HEK293 (cell line): ENCODE results near the gene OLIG1.
A peak's percentile ranks its signal among the peaks of the same experiment; 100 is the strongest.

Source experiments
- BCL11B ChIP-seq: fragments of 450-650 bp; formaldehyde crosslinking; IDR thresholded peaks from 2 replicates; pipeline ENCODE4 v1.5.1; 2016; ENCODE audit warnings: low read depth, missing biosample characterization, missing genetic modification characterization
- PRDM1 ChIP-seq: fragments of 450-650 bp; formaldehyde crosslinking; IDR thresholded peaks from 2 replicates; pipeline ENCODE4; 2016; ENCODE audit warnings: missing biosample characterization, missing genetic modification characterization
- SP3 ChIP-seq: fragments of 450-650 bp; formaldehyde crosslinking; IDR thresholded peaks from 2 replicates; pipeline ENCODE4 v1.5.1; 2016; ENCODE audit warnings: missing biosample characterization, missing genetic modification characterization
- SP7 ChIP-seq: fragments of 450-650 bp; formaldehyde crosslinking; IDR thresholded peaks from 2 replicates; pipeline ENCODE4 v1.5.1; 2016; ENCODE audit warnings: missing biosample characterization, missing genetic modification characterization
- ZBTB17 ChIP-seq: fragments of 450-650 bp; formaldehyde crosslinking; IDR thresholded peaks from 2 replicates; pipeline ENCODE4 v1.5.1; 2016; ENCODE audit warnings: missing biosample characterization, missing genetic modification characterization
- ZBTB20 ChIP-seq: fragments of 450-650 bp; formaldehyde crosslinking; IDR thresholded peaks from 2 replicates; pipeline ENCODE4 v1.5.1; 2016; ENCODE audit warnings: missing biosample characterization, missing genetic modification characterization
- ZBTB21 ChIP-seq: fragments of 450-650 bp; formaldehyde crosslinking; IDR thresholded peaks from 2 replicates; pipeline ENCODE4 v1.5.1; 2017; ENCODE audit warnings: missing biosample characterization, missing genetic modification characterization
- ZFP69B ChIP-seq: fragments of 450-650 bp; formaldehyde crosslinking; IDR thresholded peaks from 2 replicates; pipeline ENCODE4 v1.5.1; 2016; ENCODE audit warnings: missing biosample characterization, missing genetic modification characterization
- ZNF175 ChIP-seq: fragments of 450-650 bp; formaldehyde crosslinking; IDR thresholded peaks from 2 replicates; pipeline ENCODE4 v1.5.1; 2016; ENCODE audit warnings: missing biosample characterization, missing genetic modification characterization
- ZNF202 ChIP-seq: fragments of 450-650 bp; formaldehyde crosslinking; IDR thresholded peaks from 2 replicates; pipeline ENCODE4 v1.5.1; 2016; ENCODE audit warnings: missing biosample characterization, missing genetic modification characterization, borderline replicate concordance
- ZNF211 ChIP-seq: fragments of 450-650 bp; formaldehyde crosslinking; IDR thresholded peaks from 2 replicates; pipeline ENCODE4 v1.5.1; 2016; ENCODE audit warnings: low read depth, missing biosample characterization, missing genetic modification characterization
- ZNF292 ChIP-seq: fragments of 450-650 bp; formaldehyde crosslinking; IDR thresholded peaks from 2 replicates; pipeline ENCODE4 v1.5.1; 2016; ENCODE audit warnings: low read depth, missing biosample characterization, missing genetic modification characterization, borderline replicate concordance
- ZNF335 ChIP-seq: fragments of 450-650 bp; formaldehyde crosslinking; conservative IDR thresholded peaks from 2 replicates; pipeline ENCODE4 v1.5.1; 2016; ENCODE audit warnings: missing biosample characterization, missing genetic modification characterization
- ZNF354C ChIP-seq: fragments of 450-650 bp; formaldehyde crosslinking; IDR thresholded peaks from 2 replicates; pipeline ENCODE4 v1.5.1; 2016; ENCODE audit warnings: missing biosample characterization, missing genetic modification characterization, low read depth, borderline replicate concordance
- ZNF514 ChIP-seq: fragments of 450-650 bp; formaldehyde crosslinking; IDR thresholded peaks from 2 replicates; pipeline ENCODE4 v1.5.1; 2016; ENCODE audit warnings: missing biosample characterization, missing genetic modification characterization
- ZNF521 ChIP-seq: fragments of 450-650 bp; formaldehyde crosslinking; IDR thresholded peaks from 2 replicates; pipeline ENCODE4 v1.5.1; 2017; ENCODE audit warnings: missing biosample characterization, mild to moderate bottlenecking, missing genetic modification characterization
- ZNF530 ChIP-seq: fragments of 450-650 bp; formaldehyde crosslinking; IDR thresholded peaks from 2 replicates; pipeline ENCODE4 v1.5.1; 2016; ENCODE audit warnings: low read depth, missing biosample characterization, missing genetic modification characterization
- ZNF544 ChIP-seq: fragments of 450-650 bp; formaldehyde crosslinking; IDR thresholded peaks from 2 replicates; pipeline ENCODE4 v1.5.0; 2017; ENCODE audit warnings: missing biosample characterization, missing genetic modification characterization
- ZNF561 ChIP-seq: fragments of 450-650 bp; IDR thresholded peaks from 2 replicates; pipeline ENCODE4 v1.5.1; 2018; ENCODE audit warnings: missing biosample characterization, missing genetic modification characterization, borderline replicate concordance
- ZNF660 ChIP-seq: fragments of 450-650 bp; IDR thresholded peaks from 2 replicates; pipeline ENCODE4 v1.5.1; 2018; ENCODE audit warnings: missing biosample characterization, mild to moderate bottlenecking, missing genetic modification characterization
- ZNF670 ChIP-seq: fragments of 450-650 bp; formaldehyde crosslinking; IDR thresholded peaks from 2 replicates; pipeline ENCODE4 v1.5.1; 2016; ENCODE audit warnings: missing biosample characterization, missing genetic modification characterization, low read depth
- ZNF701 ChIP-seq: fragments of 450-650 bp; formaldehyde crosslinking; IDR thresholded peaks from 2 replicates; pipeline ENCODE4 v1.5.1; 2016; ENCODE audit warnings: missing biosample characterization, missing genetic modification characterization
- ZSCAN30 ChIP-seq: fragments of 450-650 bp; IDR thresholded peaks from 2 replicates; pipeline ENCODE4 v1.5.1; 2018; ENCODE audit warnings: missing biosample characterization, mild to moderate bottlenecking, missing genetic modification characterization, moderate library complexity
- ZXDB ChIP-seq: fragments of 450-650 bp; formaldehyde crosslinking; IDR thresholded peaks from 2 replicates; pipeline ENCODE4 v1.5.1; 2016; ENCODE audit warnings: missing biosample characterization, missing genetic modification characterization
- TF ChIP-seq, protein P1 (sequence below): fragments of 450-650 bp; formaldehyde crosslinking; conservative IDR thresholded peaks from 2 replicates; pipeline ENCODE4 v1.5.1; 2016; ENCODE audit warnings: low read depth, missing biosample characterization, missing genetic modification characterization
- TF ChIP-seq, protein P2 (sequence below): fragments of 450-650 bp; formaldehyde crosslinking; IDR thresholded peaks from 2 replicates; pipeline ENCODE4 v1.5.1; 2016; ENCODE audit warnings: missing biosample characterization, missing genetic modification characterization, borderline replicate concordance
- TF ChIP-seq, protein P3 (sequence below): fragments of 450-650 bp; formaldehyde crosslinking; IDR thresholded peaks from 2 replicates; pipeline ENCODE4 v1.5.1; 2017; ENCODE audit warnings: missing biosample characterization, missing genetic modification characterization
- TF ChIP-seq, protein P4 (sequence below): fragments of 450-650 bp; formaldehyde crosslinking; IDR thresholded peaks from 2 replicates; pipeline ENCODE4 v1.5.1; 2016; ENCODE audit warnings: missing biosample characterization, missing genetic modification characterization
- TF ChIP-seq, protein P5 (sequence below): fragments of 450-650 bp; formaldehyde crosslinking; IDR thresholded peaks from 2 replicates; pipeline ENCODE4 v1.5.1; 2017; ENCODE audit warnings: missing biosample characterization, missing genetic modification characterization

The OLIG1 gene

DNA sequence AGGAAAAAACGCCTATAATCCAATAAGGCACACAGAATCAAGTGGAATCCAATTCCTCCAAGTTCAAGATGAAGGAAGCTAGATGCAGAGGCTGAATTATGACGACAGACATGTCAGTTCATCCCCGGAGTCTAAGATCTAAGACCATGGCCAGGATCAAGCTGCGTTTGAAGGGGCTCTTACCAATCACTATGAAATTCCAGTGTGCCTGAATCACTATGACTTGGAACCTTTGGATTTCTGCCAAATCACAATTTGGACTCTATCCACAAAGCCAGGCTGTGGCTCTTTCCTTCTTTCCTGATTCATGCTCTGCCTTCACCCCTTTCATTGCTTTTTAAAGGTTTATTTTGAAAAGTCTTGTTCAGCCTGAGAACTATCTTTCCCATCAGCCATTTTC lies 27.1 kb upstream of the OLIG1 start (continued):
- no peak for TF ChIP-seq ZNF292
- TF ChIP-seq SP3 (tag by site-specific recombination), result no peak
- TF ChIP-seq, protein P1, sequence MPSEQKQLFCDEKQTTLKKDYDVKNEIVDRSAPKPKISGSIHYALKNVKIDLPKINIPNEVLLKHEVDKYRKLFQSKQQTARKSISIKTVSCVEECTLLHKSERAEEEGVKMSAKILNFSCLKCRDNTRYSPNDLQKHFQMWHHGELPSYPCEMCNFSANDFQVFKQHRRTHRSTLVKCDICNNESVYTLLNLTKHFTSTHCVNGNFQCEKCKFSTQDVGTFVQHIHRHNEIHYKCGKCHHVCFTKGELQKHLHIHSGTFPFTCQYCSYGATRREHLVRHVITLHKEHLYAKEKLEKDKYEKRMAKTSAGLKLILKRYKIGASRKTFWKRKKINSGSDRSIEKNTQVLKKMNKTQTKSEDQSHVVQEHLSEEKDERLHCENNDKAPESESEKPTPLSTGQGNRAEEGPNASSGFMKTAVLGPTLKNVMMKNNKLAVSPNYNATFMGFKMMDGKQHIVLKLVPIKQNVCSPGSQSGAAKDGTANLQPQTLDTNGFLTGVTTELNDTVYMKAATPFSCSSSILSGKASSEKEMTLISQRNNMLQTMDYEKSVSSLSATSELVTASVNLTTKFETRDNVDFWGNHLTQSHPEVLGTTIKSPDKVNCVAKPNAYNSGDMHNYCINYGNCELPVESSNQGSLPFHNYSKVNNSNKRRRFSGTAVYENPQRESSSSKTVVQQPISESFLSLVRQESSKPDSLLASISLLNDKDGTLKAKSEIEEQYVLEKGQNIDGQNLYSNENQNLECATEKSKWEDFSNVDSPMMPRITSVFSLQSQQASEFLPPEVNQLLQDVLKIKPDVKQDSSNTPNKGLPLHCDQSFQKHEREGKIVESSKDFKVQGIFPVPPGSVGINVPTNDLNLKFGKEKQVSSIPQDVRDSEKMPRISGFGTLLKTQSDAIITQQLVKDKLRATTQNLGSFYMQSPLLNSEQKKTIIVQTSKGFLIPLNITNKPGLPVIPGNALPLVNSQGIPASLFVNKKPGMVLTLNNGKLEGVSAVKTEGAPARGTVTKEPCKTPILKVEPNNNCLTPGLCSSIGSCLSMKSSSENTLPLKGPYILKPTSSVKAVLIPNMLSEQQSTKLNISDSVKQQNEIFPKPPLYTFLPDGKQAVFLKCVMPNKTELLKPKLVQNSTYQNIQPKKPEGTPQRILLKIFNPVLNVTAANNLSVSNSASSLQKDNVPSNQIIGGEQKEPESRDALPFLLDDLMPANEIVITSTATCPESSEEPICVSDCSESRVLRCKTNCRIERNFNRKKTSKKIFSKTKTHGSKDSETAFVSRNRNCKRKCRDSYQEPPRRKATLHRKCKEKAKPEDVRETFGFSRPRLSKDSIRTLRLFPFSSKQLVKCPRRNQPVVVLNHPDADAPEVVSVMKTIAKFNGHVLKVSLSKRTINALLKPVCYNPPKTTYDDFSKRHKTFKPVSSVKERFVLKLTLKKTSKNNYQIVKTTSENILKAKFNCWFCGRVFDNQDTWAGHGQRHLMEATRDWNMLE, result no peak
- no peak for TF ChIP-seq BCL11B (tag by site-specific recombination)
- no peak for TF ChIP-seq ZNF544 (tag by site-specific recombination)
- no peak for TF ChIP-seq ZNF175
- peak; percentile 83 for TF ChIP-seq ZBTB21 (tag by site-specific recombination)
- TF ChIP-seq ZNF670 (tag by site-specific recombination), result no peak
- peak; percentile 69 for TF ChIP-seq ZBTB17 (tag by site-specific recombination)
- TF ChIP-seq ZFP69B, result no peak
- no peak for TF ChIP-seq ZNF530 (tag by site-specific recombination)
- TF ChIP-seq ZXDB (tag by site-specific recombination), result peak; percentile 20; the same call in 1 of the 2 replicates
- TF ChIP-seq ZNF521 (tag by site-specific recombination), result no peak
- TF ChIP-seq, protein P2, sequence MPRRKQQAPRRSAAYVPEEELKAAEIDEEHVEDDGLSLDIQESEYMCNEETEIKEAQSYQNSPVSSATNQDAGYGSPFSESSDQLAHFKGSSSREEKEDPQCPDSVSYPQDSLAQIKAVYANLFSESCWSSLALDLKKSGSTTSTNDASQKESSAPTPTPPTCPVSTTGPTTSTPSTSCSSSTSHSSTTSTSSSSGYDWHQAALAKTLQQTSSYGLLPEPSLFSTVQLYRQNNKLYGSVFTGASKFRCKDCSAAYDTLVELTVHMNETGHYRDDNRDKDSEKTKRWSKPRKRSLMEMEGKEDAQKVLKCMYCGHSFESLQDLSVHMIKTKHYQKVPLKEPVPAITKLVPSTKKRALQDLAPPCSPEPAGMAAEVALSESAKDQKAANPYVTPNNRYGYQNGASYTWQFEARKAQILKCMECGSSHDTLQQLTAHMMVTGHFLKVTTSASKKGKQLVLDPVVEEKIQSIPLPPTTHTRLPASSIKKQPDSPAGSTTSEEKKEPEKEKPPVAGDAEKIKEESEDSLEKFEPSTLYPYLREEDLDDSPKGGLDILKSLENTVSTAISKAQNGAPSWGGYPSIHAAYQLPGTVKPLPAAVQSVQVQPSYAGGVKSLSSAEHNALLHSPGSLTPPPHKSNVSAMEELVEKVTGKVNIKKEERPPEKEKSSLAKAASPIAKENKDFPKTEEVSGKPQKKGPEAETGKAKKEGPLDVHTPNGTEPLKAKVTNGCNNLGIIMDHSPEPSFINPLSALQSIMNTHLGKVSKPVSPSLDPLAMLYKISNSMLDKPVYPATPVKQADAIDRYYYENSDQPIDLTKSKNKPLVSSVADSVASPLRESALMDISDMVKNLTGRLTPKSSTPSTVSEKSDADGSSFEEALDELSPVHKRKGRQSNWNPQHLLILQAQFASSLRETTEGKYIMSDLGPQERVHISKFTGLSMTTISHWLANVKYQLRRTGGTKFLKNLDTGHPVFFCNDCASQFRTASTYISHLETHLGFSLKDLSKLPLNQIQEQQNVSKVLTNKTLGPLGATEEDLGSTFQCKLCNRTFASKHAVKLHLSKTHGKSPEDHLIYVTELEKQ (tag by site-specific recombination), result no peak
- no peak for TF ChIP-seq PRDM1 (tag by site-specific recombination)
- TF ChIP-seq ZNF335 (tag by site-specific recombination), result no peak
- TF ChIP-seq ZNF701 (tag by site-specific recombination), result no peak
- TF ChIP-seq ZNF211 (tag by site-specific recombination), result no peak
- TF ChIP-seq, protein P3, sequence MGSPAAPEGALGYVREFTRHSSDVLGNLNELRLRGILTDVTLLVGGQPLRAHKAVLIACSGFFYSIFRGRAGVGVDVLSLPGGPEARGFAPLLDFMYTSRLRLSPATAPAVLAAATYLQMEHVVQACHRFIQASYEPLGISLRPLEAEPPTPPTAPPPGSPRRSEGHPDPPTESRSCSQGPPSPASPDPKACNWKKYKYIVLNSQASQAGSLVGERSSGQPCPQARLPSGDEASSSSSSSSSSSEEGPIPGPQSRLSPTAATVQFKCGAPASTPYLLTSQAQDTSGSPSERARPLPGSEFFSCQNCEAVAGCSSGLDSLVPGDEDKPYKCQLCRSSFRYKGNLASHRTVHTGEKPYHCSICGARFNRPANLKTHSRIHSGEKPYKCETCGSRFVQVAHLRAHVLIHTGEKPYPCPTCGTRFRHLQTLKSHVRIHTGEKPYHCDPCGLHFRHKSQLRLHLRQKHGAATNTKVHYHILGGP (tag by site-specific recombination), result no peak
- no peak for TF ChIP-seq ZSCAN30 (tag by site-specific recombination)
- TF ChIP-seq ZNF354C (tag by site-specific recombination), result no peak
- TF ChIP-seq ZNF660 (tag by site-specific recombination), result peak; percentile 82; the same call in 1 of the 2 replicates
- TF ChIP-seq ZBTB20, result no peak
- no peak for TF ChIP-seq SP7 (tag by site-specific recombination)
- no peak for TF ChIP-seq ZNF202 (tag by site-specific recombination)
- TF ChIP-seq ZNF514, result no peak
- TF ChIP-seq, protein P4, sequence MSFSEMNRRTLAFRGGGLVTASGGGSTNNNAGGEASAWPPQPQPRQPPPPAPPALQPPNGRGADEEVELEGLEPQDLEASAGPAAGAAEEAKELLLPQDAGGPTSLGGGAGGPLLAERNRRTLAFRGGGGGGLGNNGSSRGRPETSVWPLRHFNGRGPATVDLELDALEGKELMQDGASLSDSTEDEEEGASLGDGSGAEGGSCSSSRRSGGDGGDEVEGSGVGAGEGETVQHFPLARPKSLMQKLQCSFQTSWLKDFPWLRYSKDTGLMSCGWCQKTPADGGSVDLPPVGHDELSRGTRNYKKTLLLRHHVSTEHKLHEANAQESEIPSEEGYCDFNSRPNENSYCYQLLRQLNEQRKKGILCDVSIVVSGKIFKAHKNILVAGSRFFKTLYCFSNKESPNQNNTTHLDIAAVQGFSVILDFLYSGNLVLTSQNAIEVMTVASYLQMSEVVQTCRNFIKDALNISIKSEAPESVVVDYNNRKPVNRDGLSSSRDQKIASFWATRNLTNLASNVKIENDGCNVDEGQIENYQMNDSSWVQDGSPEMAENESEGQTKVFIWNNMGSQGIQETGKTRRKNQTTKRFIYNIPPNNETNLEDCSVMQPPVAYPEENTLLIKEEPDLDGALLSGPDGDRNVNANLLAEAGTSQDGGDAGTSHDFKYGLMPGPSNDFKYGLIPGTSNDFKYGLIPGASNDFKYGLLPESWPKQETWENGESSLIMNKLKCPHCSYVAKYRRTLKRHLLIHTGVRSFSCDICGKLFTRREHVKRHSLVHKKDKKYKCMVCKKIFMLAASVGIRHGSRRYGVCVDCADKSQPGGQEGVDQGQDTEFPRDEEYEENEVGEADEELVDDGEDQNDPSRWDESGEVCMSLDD, result no peak
- TF ChIP-seq, protein P5, sequence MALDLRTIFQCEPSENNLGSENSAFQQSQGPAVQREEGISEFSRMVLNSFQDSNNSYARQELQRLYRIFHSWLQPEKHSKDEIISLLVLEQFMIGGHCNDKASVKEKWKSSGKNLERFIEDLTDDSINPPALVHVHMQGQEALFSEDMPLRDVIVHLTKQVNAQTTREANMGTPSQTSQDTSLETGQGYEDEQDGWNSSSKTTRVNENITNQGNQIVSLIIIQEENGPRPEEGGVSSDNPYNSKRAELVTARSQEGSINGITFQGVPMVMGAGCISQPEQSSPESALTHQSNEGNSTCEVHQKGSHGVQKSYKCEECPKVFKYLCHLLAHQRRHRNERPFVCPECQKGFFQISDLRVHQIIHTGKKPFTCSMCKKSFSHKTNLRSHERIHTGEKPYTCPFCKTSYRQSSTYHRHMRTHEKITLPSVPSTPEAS, result no peak
- no peak for TF ChIP-seq ZNF561 (tag by site-specific recombination)
